ENCODE results near the gene FBXL7. TPM values are rescaled to one million over a fixed set of nuclear protein-coding genes. Genes with fewer than 3 reads are reported as not detected.

The FBXL7 gene
- polyA plus RNA-seq, 1 donor (not counting 4 experiments of a cell fraction or from before 2014, with no cell fraction given), result 0.22 TPM

DNA sequence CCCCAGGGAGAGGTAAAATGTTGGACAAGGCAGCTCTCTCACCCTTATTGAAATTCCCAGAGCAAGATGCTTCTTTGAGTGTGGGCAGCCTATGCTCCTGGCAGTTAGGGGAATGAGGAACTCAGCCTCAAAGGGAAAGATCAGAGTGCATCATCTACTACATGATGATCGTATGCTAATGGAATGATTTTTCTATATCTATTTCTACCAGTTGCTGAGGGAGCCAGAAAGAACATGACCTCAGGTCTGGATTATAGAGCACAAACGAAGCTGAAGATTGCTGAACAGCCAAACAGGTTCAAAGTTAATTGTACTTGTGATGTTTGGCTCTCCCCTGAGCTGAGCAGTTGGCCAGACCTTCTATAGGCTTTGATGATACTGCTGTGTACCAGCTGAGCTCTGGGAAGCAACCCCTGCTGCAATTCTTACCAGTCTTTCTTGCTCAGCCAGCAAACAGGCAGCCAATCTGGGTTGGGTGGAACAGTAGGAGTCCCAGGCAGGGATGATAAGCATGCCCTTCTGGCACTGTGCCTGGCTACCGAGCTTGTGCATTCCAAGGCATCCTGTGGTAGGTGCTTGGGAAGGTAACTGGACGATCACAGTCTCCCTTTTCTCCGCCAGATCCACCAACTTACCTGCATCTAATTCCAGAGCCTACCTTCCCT lies 10.3 kb upstream of the FBXL7 start:
- Histone ChIP-seq H3K9me1 (ENCODE audit: control insufficient read depth, extremely low read depth, insufficient read depth, low read length) (no peaks in the 10 kb centered on the region), H2AFZ (ENCODE audit: control insufficient read depth, low read length) (no peak overlapping the region), H3K27me3 (ENCODE audit: control insufficient read depth, extremely low read depth, insufficient read depth, low read length) (no peaks in the 10 kb centered on the region), H3K4me3 (ENCODE audit: control insufficient read depth in 2 of 3, extremely low read depth in 1 of 3, insufficient read depth in 2 of 3, low read depth in 1 of 3, low read length in 3 of 3) (no peak overlapping the region), H3K36me3 (ENCODE audit: control insufficient read depth in 2 of 2, extremely low read depth in 1 of 2, insufficient read depth in 2 of 2, low read length in 2 of 2) (no peaks in the 10 kb centered on the region), H3K27ac (ENCODE audit: control insufficient read depth, insufficient read depth, low read length) (no peak overlapping the region), H3K9me3 (ENCODE audit: control insufficient read depth, low read depth, low read length) (no peaks in the 10 kb centered on the region), H3K9ac (ENCODE audit: control insufficient read depth, extremely low read depth, insufficient read depth, low read length) (no peak overlapping the region), H4K20me1 (ENCODE audit: control insufficient read depth, extremely low read depth, insufficient read depth, low read length) (no peaks in the 10 kb centered on the region), H3K4me1 (ENCODE audit: control insufficient read depth, extremely low read depth, insufficient read depth, low read length) (no peaks in the 10 kb centered on the region), H3K79me2 (ENCODE audit: control insufficient read depth, insufficient read depth, low read length) (no peaks in the 10 kb centered on the region), H3K4me2 (ENCODE audit: control insufficient read depth, extremely low read depth, insufficient read depth, low read depth, low read length) (no peak overlapping the region)
- FAIRE-seq (no peak), DNase-seq (ENCODE audit: low read depth, low spot score) (no peak)
- dilution Hi-C loops (cut with MboI; ENCODE audit: extremely low pct_ligation_motif_present, low sequenced_read_pairs), result no loop called here
- TF ChIP-seq, protein P1, sequence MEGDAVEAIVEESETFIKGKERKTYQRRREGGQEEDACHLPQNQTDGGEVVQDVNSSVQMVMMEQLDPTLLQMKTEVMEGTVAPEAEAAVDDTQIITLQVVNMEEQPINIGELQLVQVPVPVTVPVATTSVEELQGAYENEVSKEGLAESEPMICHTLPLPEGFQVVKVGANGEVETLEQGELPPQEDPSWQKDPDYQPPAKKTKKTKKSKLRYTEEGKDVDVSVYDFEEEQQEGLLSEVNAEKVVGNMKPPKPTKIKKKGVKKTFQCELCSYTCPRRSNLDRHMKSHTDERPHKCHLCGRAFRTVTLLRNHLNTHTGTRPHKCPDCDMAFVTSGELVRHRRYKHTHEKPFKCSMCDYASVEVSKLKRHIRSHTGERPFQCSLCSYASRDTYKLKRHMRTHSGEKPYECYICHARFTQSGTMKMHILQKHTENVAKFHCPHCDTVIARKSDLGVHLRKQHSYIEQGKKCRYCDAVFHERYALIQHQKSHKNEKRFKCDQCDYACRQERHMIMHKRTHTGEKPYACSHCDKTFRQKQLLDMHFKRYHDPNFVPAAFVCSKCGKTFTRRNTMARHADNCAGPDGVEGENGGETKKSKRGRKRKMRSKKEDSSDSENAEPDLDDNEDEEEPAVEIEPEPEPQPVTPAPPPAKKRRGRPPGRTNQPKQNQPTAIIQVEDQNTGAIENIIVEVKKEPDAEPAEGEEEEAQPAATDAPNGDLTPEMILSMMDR (optimal IDR thresholded peaks at IDR 0.05 in 1 of 3, IDR thresholded peaks at IDR 0.05 in 1 of 3, conservative IDR thresholded peaks at IDR 0.05 in 1 of 3; ENCODE audit: extremely low read depth in 1 of 3, insufficient read depth in 2 of 3, low read length in 3 of 3), result no peak
- no peak for TF ChIP-seq EZH2 (IDR thresholded peaks at IDR 0.05; ENCODE audit: low read length)

- no peak for DNase-seq (ENCODE audit: low read depth, low spot score)
- H3K27ac ChIP-seq (ENCODE audit: control insufficient read depth, insufficient read depth, low read length), result no peak overlapping the region
- no peak for TF ChIP-seq EZH2 (IDR thresholded peaks at IDR 0.05; ENCODE audit: low read length)
- no peaks in the 10 kb centered on the region for H3K36me3 ChIP-seq (ENCODE audit: control insufficient read depth in 2 of 2, extremely low read depth in 1 of 2, insufficient read depth in 2 of 2, low read length in 2 of 2)
- no peaks in the 10 kb centered on the region for H3K9me1 ChIP-seq (ENCODE audit: control insufficient read depth, extremely low read depth, insufficient read depth, low read length)
- H3K9ac ChIP-seq (ENCODE audit: control insufficient read depth, extremely low read depth, insufficient read depth, low read length), result no peak overlapping the region
- no peak overlapping the region for H3K4me2 ChIP-seq (ENCODE audit: control insufficient read depth, extremely low read depth, insufficient read depth, low read depth, low read length)
- H3K4me3 ChIP-seq (ENCODE audit: control insufficient read depth in 2 of 3, extremely low read depth in 1 of 3, insufficient read depth in 2 of 3, low read depth in 1 of 3, low read length in 3 of 3), result no peak overlapping the region
- no peaks in the 10 kb centered on the region for H3K9me3 ChIP-seq (ENCODE audit: control insufficient read depth, low read depth, low read length)
- H3K79me2 ChIP-seq (ENCODE audit: control insufficient read depth, insufficient read depth, low read length), result no peaks in the 10 kb centered on the region
- H3K4me1 ChIP-seq (ENCODE audit: control insufficient read depth, extremely low read depth, insufficient read depth, low read length), result no peaks in the 10 kb centered on the region
- dilution Hi-C loops (cut with MboI; ENCODE audit: extremely low pct_ligation_motif_present, low sequenced_read_pairs), result no loop called here
- no peak for FAIRE-seq
- H4K20me1 ChIP-seq (ENCODE audit: control insufficient read depth, extremely low read depth, insufficient read depth, low read length), result no peaks in the 10 kb centered on the region
- H2AFZ ChIP-seq (ENCODE audit: control insufficient read depth, low read length), result no peak overlapping the region
- no peaks in the 10 kb centered on the region for H3K27me3 ChIP-seq (ENCODE audit: control insufficient read depth, extremely low read depth, insufficient read depth, low read length)
Measured at GRCh38 chr5:15492545-15492944, 7.4 kb upstream of the FBXL7 start.

DNA sequence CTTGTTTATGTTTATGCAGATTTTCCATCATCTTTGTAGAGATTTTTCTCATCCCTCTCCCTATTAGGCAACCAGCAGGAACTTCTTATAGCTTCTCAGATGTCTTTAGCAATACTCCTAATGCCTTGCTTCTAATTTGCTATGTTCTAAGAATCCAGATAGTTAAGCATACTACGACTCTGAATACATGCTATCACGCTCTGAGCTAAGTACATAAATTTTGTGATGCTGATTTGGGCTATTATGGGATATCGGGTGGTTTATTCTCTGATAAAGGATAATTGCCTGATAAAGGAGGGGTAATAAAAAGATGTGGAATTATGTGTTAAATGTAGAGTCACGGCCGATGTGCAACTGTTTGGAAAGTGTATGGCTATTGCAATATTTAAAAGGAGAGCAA lies 6.5 kb upstream of the FBXL7 start:
- no peak overlapping the region for H3K27ac ChIP-seq (ENCODE audit: control insufficient read depth, insufficient read depth, low read length)
- DNase-seq (ENCODE audit: low read depth, low spot score) (no peak), FAIRE-seq (no peak)
- no peaks in the 10 kb centered on the region for H3K79me2 ChIP-seq (ENCODE audit: control insufficient read depth, insufficient read depth, low read length)
- H3K4me1 ChIP-seq (ENCODE audit: control insufficient read depth, extremely low read depth, insufficient read depth, low read length), result no peaks in the 10 kb centered on the region
- H3K36me3 ChIP-seq (ENCODE audit: control insufficient read depth in 2 of 2, extremely low read depth in 1 of 2, insufficient read depth in 2 of 2, low read length in 2 of 2), result no peaks in the 10 kb centered on the region
- H3K9ac ChIP-seq (ENCODE audit: control insufficient read depth, extremely low read depth, insufficient read depth, low read length), result no peak overlapping the region
- TF ChIP-seq EZH2 (IDR thresholded peaks at IDR 0.05; ENCODE audit: low read length), result no peak
- no peaks in the 10 kb centered on the region for H3K27me3 ChIP-seq (ENCODE audit: control insufficient read depth, extremely low read depth, insufficient read depth, low read length)
- no peaks in the 10 kb centered on the region for H4K20me1 ChIP-seq (ENCODE audit: control insufficient read depth, extremely low read depth, insufficient read depth, low read length)
- dilution Hi-C loops (cut with MboI; ENCODE audit: extremely low pct_ligation_motif_present, low sequenced_read_pairs), result no loop called here
- H3K9me1 ChIP-seq (ENCODE audit: control insufficient read depth, extremely low read depth, insufficient read depth, low read length), result no peaks in the 10 kb centered on the region
- no peak overlapping the region for H3K4me3 ChIP-seq (ENCODE audit: control insufficient read depth in 2 of 3, extremely low read depth in 1 of 3, insufficient read depth in 2 of 3, low read depth in 1 of 3, low read length in 3 of 3)
- H2AFZ ChIP-seq (ENCODE audit: control insufficient read depth, low read length), result no peak overlapping the region
- H3K4me2 ChIP-seq (ENCODE audit: control insufficient read depth, extremely low read depth, insufficient read depth, low read depth, low read length), result no peak overlapping the region
- no peaks in the 10 kb centered on the region for H3K9me3 ChIP-seq (ENCODE audit: control insufficient read depth, low read depth, low read length)
